ENCODE data around the gene KITLG. TPM values are rescaled to one million over a fixed set of nuclear protein-coding genes. Genes with fewer than 3 reads are reported as not detected.

KITLG gene
- total RNA-seq, 4 donors from 2014 or later: 10.2 to 27.5 (median 16.4) TPM

DNA sequence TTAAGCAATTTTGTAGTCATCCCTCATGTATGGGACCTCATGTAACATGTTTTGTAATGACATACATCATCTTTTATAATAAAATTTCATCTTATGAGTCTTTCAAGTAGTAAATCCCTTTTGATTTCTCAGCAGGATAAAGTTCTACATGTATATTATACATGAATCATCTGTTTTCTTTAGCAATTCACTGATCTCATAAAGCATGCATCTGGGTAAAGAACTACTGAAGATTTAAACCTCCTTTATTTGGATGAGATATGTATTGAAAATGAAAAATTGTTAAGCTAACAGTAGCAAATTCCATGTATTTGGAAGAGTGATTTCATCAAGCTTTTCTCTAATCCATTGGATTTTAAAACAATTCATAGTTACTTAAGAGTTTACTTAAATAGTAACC is 126.9 kb downstream of the KITLG start:
- no peaks in the 10 kb centered on the region for H3K4me1 ChIP-seq
- TF ChIP-seq, protein P1, sequence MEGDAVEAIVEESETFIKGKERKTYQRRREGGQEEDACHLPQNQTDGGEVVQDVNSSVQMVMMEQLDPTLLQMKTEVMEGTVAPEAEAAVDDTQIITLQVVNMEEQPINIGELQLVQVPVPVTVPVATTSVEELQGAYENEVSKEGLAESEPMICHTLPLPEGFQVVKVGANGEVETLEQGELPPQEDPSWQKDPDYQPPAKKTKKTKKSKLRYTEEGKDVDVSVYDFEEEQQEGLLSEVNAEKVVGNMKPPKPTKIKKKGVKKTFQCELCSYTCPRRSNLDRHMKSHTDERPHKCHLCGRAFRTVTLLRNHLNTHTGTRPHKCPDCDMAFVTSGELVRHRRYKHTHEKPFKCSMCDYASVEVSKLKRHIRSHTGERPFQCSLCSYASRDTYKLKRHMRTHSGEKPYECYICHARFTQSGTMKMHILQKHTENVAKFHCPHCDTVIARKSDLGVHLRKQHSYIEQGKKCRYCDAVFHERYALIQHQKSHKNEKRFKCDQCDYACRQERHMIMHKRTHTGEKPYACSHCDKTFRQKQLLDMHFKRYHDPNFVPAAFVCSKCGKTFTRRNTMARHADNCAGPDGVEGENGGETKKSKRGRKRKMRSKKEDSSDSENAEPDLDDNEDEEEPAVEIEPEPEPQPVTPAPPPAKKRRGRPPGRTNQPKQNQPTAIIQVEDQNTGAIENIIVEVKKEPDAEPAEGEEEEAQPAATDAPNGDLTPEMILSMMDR (IDR thresholded peaks at IDR 0.05): no peak
- TF ChIP-seq POLR2A (IDR thresholded peaks at IDR 0.05): no peak
- no peak for TF ChIP-seq EP300 (IDR thresholded peaks at IDR 0.05)
- no peaks in the 10 kb centered on the region for H3K27me3 ChIP-seq
- H3K9me3 ChIP-seq: no peaks in the 10 kb centered on the region
- no peak overlapping the region for H3K4me3 ChIP-seq
- H3K27ac ChIP-seq: no peak overlapping the region
- no peak for DNase-seq (ENCODE audit: low spot score in 2 of 2)
- H3K36me3 ChIP-seq: no peaks in the 10 kb centered on the region

DNA sequence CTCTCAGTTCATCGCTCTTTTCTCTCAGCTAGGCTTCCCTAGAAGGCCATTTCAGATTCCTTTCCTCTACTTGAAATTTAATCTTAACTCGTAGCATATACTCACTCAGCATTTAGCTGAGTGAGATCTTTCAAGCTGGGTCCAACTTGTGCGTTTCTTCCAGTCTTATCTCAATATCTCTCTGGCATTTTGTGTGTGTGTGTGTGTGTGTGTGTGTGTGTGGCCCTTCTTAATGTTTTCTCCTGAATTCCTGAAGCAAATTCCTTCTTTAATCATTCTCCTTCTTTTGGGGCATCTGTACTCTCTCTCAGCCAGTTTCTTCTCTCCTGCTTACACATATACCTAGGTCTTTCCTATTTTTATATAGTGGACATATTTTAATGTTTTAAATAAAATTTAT is 129.1 kb downstream of the KITLG start:
- H3K4me1 ChIP-seq: no peaks in the 10 kb centered on the region
- WGBS, 2 donors: 88 to 93% methylated on average over 3 of the region's 3 CpGs
- no peak for DNase-seq (ENCODE audit: low spot score in 2 of 2)
- no peaks in the 10 kb centered on the region for H3K9me3 ChIP-seq
- no peaks in the 10 kb centered on the region for H3K36me3 ChIP-seq
- no peak for TF ChIP-seq EP300 (IDR thresholded peaks at IDR 0.05)
- TF ChIP-seq, protein P1 (IDR thresholded peaks at IDR 0.05): no peak
- TF ChIP-seq POLR2A (IDR thresholded peaks at IDR 0.05): no peak
- no peak overlapping the region for H3K27ac ChIP-seq
- H3K4me3 ChIP-seq: no peak overlapping the region
- H3K27me3 ChIP-seq: no peaks in the 10 kb centered on the region

DNA sequence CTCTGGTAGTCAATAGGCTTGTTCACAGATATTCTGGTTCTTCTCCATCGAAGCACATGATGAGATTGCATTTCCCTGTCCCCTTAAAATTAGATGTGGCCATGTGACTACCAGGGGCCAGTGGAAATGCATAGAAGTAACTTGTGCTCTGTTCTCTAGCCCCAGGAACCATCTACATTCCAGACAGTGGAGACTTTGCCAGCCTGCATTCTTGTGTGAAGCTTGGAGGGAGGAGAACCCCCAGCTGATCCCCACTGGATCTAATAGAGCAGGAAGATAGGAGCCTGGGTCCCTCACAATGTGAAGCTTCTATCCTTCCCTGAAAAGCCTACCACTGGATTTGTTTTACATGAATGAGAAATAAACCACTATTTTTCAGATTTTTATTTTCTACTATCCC is 130.1 kb downstream of the KITLG start:
- H3K4me1 ChIP-seq: no peaks in the 10 kb centered on the region
- no peak overlapping the region for H3K27ac ChIP-seq
- TF ChIP-seq POLR2A (IDR thresholded peaks at IDR 0.05) (no peak), EP300 (IDR thresholded peaks at IDR 0.05) (no peak)
- TF ChIP-seq, protein P1 (IDR thresholded peaks at IDR 0.05): no peak
- no peak overlapping the region for H3K4me3 ChIP-seq
- no peaks in the 10 kb centered on the region for H3K9me3 ChIP-seq
- 81 to 95% methylated on average over 1 of the region's 1 CpG for WGBS, 2 donors
- no peaks in the 10 kb centered on the region for H3K36me3 ChIP-seq
- DNase-seq (ENCODE audit: low spot score in 2 of 2): no peak
- no peaks in the 10 kb centered on the region for H3K27me3 ChIP-seq

DNA sequence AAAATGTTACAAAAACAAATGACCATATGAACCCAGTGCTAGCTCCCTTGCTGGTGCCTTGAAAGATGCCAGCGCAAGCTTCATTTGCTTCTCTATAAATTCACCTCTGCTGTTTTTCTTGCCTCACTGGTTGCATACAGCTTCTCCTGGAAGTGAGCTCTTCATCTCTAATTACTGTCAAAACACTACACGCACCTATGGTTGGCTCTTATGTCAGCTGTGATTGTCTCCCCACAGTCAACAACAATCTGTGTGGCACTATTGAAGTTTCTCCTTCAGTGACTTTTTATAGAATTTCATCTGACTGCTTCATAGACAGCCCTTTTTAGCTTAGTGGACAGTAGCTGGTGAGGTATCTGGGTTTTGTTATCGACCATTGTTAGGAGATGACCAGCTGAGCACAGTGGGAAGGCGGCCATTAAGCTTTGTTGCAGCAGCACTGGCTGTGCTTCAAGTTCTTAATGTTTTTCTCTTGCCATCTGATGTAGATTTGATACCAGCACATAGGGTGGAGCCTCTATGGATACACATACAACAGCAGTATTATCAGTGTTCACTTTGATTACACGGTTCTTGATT is 131.8 kb downstream of the KITLG start:
- TF ChIP-seq, protein P1 (IDR thresholded peaks at IDR 0.05): no peak
- WGBS, 2 donors: 79 to 82% methylated on average over 5 of the region's 5 CpGs
- DNase-seq (ENCODE audit: low spot score in 2 of 2): no peak
- Histone ChIP-seq H3K27me3 (no peaks in the 10 kb centered on the region), H3K4me3 (no peak overlapping the region), H3K4me1 (no peaks in the 10 kb centered on the region), H3K36me3 (no peaks in the 10 kb centered on the region), H3K9me3 (no peaks in the 10 kb centered on the region), H3K27ac (no peak overlapping the region)

DNA sequence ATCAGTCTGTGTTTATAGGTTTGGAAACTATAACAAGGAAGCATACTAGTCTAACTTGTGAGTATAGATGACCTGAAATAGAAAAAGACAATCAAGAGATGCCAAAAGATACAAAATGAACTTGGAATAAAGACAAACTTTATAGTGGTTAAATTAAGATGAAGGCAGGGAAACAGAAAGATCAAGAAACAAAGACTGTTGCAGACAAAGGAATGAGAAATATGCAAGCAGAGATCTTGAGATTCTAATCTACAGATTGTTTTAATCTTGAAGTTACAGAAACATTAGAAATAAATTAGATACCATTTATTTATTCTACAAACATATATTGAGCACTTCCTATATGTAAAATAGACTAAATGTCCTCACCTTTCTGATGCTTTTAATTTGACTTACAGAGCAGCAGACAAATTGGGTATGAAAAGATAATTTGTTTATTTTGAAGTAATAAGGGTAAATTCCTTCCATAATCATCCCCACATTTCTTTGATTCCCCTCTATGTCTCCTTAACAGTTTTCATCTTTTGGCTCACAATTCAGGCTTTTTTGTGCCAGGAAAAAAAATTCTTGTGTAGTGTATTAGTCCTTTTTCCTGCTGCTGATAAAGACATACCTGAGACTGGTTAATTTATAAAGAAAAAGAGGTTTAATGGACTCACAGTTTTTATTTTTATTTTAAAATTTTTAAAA is 134.4 kb downstream of the KITLG start:
- TF ChIP-seq POLR2A (IDR thresholded peaks at IDR 0.05): no peak
- TF ChIP-seq, protein P1 (IDR thresholded peaks at IDR 0.05): no peak
- TF ChIP-seq EP300 (IDR thresholded peaks at IDR 0.05): no peak
- no peak for DNase-seq (ENCODE audit: low spot score in 2 of 2)
- no peak overlapping the region for H3K4me3 ChIP-seq
- no peaks in the 10 kb centered on the region for H3K36me3 ChIP-seq
- no peak overlapping the region for H3K27ac ChIP-seq
- no peaks in the 10 kb centered on the region for H3K27me3 ChIP-seq
- peaks cover 0 to 9% (median 0%) of the 10 kb centered on the region in 4 donors for H3K9me3 ChIP-seq
- H3K4me1 ChIP-seq: no peaks in the 10 kb centered on the region
